ENCODE data around the gene HOXB5.
A peak's percentile ranks its signal among the peaks of the same experiment; 100 is the strongest.

The HOXB5 gene

DNA sequence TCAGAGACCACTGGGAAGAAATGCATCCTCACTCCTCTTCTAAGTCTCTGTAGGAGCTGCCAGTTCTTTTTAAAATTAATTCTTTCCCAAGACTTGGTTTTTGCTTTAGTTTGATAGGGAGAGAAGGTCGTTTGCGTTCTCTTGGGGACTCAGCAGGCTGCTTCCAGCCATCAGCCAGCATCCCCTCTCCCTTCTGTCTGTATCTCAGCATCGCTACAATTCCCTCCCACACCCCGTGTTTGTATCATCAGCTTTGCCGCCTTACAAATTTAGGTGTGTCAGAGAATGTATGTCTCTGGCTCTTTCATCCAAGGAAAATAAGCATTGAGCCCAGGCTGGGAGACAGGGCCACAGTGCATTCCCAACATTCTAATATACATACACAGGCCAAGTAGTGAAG is 5.8 kb upstream of the HOXB5 start:
- no peak for DNase-seq (ENCODE audit: low read depth in 2 of 2)
- TF ChIP-seq CTCF (IDR thresholded peaks at IDR 0.05; ENCODE audit: low read depth, low read length): no peak
- H3K4me3 ChIP-seq (replicated peaks in 1 of 2; ENCODE audit: low read depth in 2 of 2, low read length in 2 of 2): no peak overlapping the region

DNA sequence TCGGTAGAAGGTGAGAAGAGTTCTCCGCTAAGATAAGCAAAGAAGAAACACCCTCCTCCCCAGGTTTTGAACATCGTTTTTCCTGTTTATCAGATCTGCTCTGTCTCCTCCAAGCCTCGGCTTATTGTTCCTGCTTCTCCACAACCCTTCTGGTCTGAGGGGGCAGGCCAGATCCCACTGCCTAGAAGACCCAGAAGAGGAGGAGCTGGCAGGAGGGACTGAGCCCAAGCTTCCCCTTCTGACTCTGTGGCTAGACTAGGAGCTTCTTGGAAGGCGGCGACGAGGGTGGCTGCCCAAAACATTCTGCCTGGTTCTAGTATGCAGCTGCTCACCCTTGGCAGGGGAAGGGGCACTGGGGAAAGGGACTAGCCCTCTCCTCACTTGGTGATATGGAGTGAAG is 5.2 kb upstream of the HOXB5 start:
- no peak for DNase-seq (ENCODE audit: low read depth in 2 of 2)
- TF ChIP-seq CTCF (IDR thresholded peaks at IDR 0.05; ENCODE audit: low read depth, low read length): no peak
- no peak overlapping the region for H3K4me3 ChIP-seq (replicated peaks in 1 of 2; ENCODE audit: low read depth in 2 of 2, low read length in 2 of 2)

- no peak for DNase-seq (ENCODE audit: low read depth in 2 of 2)
- TF ChIP-seq CTCF (IDR thresholded peaks at IDR 0.05; ENCODE audit: low read depth, low read length): no peak
- peak overlapping the region; percentile 17 to 41 for H3K4me3 ChIP-seq (replicated peaks in 1 of 2; ENCODE audit: low read depth in 2 of 2, low read length in 2 of 2)
Measured at GRCh38 chr17:48597778-48598631, 4.4 kb upstream of the HOXB5 start.

DNA sequence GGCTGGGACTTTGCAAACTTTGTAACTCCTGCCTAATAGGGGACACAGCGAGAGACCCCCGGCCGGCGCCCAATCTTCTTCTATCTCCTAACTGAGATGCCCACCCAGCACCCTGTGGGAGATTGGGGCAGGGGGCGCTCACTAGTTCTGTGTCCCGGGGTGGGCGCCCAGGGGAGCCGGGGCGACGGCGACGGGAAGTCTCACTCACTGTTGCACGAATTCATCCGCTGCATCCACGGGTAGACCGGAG is 3.9 kb upstream of the HOXB5 start:
- no peak for DNase-seq (ENCODE audit: low read depth in 2 of 2)
- no peak for TF ChIP-seq CTCF (IDR thresholded peaks at IDR 0.05; ENCODE audit: low read depth, low read length)
- H3K4me3 ChIP-seq (replicated peaks in 1 of 2; ENCODE audit: low read depth in 2 of 2, low read length in 2 of 2): peak overlapping the region in 1 of 2 donors; percentile 41

GRCh38 chr17:48596735-48597527 is 3.4 kb upstream of the HOXB5 start:
- no peak overlapping the region for H3K4me3 ChIP-seq (replicated peaks in 1 of 2; ENCODE audit: low read depth in 2 of 2, low read length in 2 of 2)
- no peak for TF ChIP-seq CTCF (IDR thresholded peaks at IDR 0.05; ENCODE audit: low read depth, low read length)
- no peak for DNase-seq (ENCODE audit: low read depth in 2 of 2)

GRCh38 chr17:48596000-48596734 is 2.6 kb upstream of the HOXB5 start:
- no peak for TF ChIP-seq CTCF (IDR thresholded peaks at IDR 0.05; ENCODE audit: low read depth, low read length)
- no peak overlapping the region for H3K4me3 ChIP-seq (replicated peaks in 1 of 2; ENCODE audit: low read depth in 2 of 2, low read length in 2 of 2)
- DNase-seq (ENCODE audit: low read depth in 2 of 2): no peak

Data from cardiac fibroblast (primary cell).